Vagina (tissue), 2 donors: ENCODE measurements around the gene ZNF625.

Source experiments
- CTCF ChIP-seq, 3 experiments: fragments of 450-650 bp in 2 of 3; fragments of 200-600 bp in 1 of 3; sonication (generic) in 1 of 3; IDR thresholded peaks; one replicate each; pipeline ENCODE4 v1.5.1; 2017 to 2019; ENCODE audit warnings: antibody characterized with exemption in 3 of 3, mild to moderate bottlenecking in 2 of 3, moderate library complexity in 2 of 3
- POLR2A ChIP-seq, 2 donors: fragments of 450-650 bp; IDR thresholded peaks; one replicate each; pipeline ENCODE4 v1.6.1; 2017; ENCODE audit warnings: antibody characterized with exemption in 2 of 2, mild to moderate bottlenecking in 2 of 2, moderate library complexity in 2 of 2
- POLR2AphosphoS5 ChIP-seq, 2 donors: sonication (generic); formaldehyde crosslinking; IDR thresholded peaks; one replicate each; pipeline ENCODE4 v1.9.0; 2017; ENCODE audit warnings: antibody characterized with exemption in 2 of 2, mild to moderate bottlenecking in 2 of 2, low read depth in 1 of 2; ENCODE audit not compliant: insufficient read depth in 1 of 2

GRCh38 chr19:12095111-12095790 lies 61.3 kb downstream of the ZNF625 start:
- TF ChIP-seq CTCF (IDR thresholded peaks at IDR 0.05) (no peak), POLR2A (IDR thresholded peaks at IDR 0.05) (no peak), POLR2AphosphoS5 (IDR thresholded peaks at IDR 0.05; ENCODE audit: insufficient read depth in 1 of 2, low read depth in 1 of 2) (no peak)
